ENCODE measurements around the gene CHN2.

Gene CHN2

DNA sequence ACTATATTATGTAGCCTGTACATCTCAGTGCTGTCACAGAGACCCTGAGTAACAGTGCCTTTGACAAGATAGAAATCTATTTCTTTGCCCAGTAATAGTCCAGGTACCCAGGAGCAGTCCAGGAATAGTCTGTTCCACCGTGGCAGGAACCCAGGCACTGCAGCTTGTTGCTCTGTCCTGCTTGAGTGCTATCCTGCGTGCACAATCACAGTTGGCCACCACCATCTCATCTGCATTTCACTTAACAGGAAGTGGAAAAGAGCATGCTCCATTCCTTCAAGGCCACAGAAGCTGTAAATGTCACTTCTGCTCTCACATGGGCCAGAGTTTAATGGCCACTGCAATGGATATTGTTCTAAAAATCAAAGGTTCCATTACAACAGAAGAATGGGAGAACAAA is 307.6 kb downstream of the CHN2 start:
- TF ChIP-seq CTCF (IDR thresholded peaks at IDR 0.05; ENCODE audit: low read depth, low read length), result no peak
- no peak overlapping the region for H3K4me3 ChIP-seq (ENCODE audit: low read depth, low read length)

GRCh38 chr7:29505931-29506330 is 311.4 kb downstream of the CHN2 start:
- no peak for TF ChIP-seq CTCF (IDR thresholded peaks at IDR 0.05; ENCODE audit: low read depth, low read length)
- no peak overlapping the region for H3K4me3 ChIP-seq (ENCODE audit: low read depth, low read length)

DNA sequence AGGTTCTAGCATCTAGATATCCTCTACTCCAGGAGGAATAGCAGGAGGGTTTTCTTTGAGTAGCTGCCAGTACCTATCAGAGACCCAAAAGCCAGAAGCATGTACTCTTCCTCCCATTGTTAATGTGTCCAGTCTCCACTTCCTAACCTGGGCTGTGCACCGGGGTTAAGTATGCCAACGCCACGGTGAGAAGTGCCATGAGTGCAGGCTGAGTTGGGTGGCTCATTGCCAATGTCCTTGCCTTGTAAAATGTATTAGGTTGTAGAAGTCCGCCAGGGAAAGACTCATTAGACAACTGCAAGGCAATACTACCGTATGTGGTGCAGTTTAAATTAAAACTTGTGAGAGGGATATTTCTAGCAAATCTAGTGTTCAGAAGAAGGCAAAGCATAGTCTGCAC is 314.0 kb downstream of the CHN2 start:
- TF ChIP-seq CTCF (IDR thresholded peaks at IDR 0.05; ENCODE audit: low read depth, low read length), result no peak
- no peak overlapping the region for H3K4me3 ChIP-seq (ENCODE audit: low read depth, low read length)

DNA sequence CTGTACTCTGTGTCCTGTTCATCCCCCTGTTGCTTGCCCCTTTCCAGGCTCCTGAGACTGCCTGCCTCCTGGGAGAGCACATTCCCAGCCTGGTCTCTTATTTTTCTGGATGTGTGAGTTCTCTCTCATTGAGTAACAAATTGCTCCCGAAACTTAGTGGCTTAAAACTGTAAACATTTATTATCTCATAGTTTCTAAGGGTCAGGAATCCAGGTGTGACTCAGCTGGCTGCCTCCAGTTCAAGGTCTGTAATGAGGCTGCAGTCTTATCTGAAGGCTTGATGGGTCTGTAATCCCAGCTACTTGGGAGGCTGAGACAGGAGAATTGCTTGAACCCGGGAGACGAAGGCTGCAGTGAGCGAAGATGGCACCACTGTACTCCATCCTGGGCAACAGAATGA is 315.5 kb downstream of the CHN2 start:
- no peak overlapping the region for H3K4me3 ChIP-seq (ENCODE audit: low read depth, low read length)
- no peak for TF ChIP-seq CTCF (IDR thresholded peaks at IDR 0.05; ENCODE audit: low read depth, low read length)

GRCh38 chr7:29511337-29511736 is 316.8 kb downstream of the CHN2 start:
- H3K4me3 ChIP-seq (ENCODE audit: low read depth, low read length), result no peak overlapping the region
- no peak for TF ChIP-seq CTCF (IDR thresholded peaks at IDR 0.05; ENCODE audit: low read depth, low read length)

DNA sequence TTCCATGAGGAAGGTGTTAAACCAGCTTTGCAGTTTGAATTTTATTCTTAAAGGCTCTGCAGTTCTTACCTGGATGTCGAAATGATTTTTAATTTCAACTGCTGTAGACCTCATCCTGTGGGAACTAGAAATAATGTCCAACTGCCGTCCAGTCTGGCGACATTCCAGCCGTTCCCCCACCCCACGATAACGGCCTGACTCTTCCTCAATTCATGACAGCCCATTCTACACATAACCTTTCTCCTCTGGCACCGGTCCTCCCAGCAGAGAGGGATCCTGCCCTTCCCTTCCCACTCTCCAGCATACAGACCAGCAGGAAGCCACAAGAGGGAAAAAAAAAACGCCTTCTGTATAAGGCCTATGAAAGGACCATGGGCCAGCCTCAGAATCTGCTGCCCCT is 317.3 kb downstream of the CHN2 start:
- no peak overlapping the region for H3K4me3 ChIP-seq (ENCODE audit: low read depth, low read length)
- no peak for TF ChIP-seq CTCF (IDR thresholded peaks at IDR 0.05; ENCODE audit: low read depth, low read length)

DNA sequence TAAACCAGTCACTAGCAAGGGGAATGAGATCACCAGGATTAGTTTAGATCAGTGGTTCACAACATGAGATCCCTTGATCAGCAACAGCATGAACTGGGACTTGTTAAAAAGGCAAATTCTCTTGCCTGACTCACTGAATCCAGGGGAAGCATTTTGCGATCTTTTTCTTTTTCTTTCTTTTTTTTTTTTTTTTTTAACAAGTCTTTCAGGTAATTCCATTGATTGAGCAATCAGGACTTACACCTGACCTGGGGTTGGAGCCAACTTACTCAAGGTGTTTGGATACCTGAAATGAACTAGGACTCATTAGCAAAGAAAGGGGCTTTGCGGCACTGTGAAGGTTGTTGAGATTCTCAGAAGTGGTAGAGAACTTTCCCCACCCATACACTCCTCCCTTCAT is 321.9 kb downstream of the CHN2 start:
- H3K4me3 ChIP-seq (ENCODE audit: low read depth, low read length), result no peak overlapping the region
- TF ChIP-seq CTCF (IDR thresholded peaks at IDR 0.05; ENCODE audit: low read depth, low read length), result no peak
